SK-N-MC (cell line): ENCODE measurements around the gene SLAMF6.

Experiments
- EZH2 ChIP-seq: fragments of 200-600 bp; sonication (generic); IDR thresholded peaks from one replicate; pipeline ENCODE4 v1.6.1; 2017; ENCODE audit warnings: antibody characterized with exemption
- FOXP2 ChIP-seq: optimal IDR thresholded peaks from 2 replicates; pipeline ENCODE3; 2011; ENCODE audit warnings: mild to moderate bottlenecking, moderate library complexity; ENCODE audit not compliant: insufficient read depth; ENCODE audit errors: extremely low read length, control extremely low read depth
- POLR2AphosphoS5 ChIP-seq: IDR thresholded peaks from 2 replicates; pipeline ENCODE4 v1.6.1; 2012; ENCODE audit warnings: mild to moderate bottlenecking, low read depth, low read length, borderline replicate concordance

- TF ChIP-seq POLR2AphosphoS5 (no peak), EZH2 (no peak), FOXP2 (no peak)
These were observed 63.4 kb downstream of the SLAMF6 start for GRCh38 chr1:160459687-160460086.
